CD4-positive, alpha-beta memory T cell (primary cell): ENCODE measurements around the gene SLC44A5. TPM values are rescaled to one million over a fixed set of nuclear protein-coding genes. Genes with fewer than 3 reads are reported as not detected.

Source experiments
- CTCF ChIA-PET: fragments of 350-600 bp; sonication (Branson Sonifier 250); formaldehyde crosslinking; loops from one replicate; lab custom pipeline; 2021; ENCODE audit warnings: inconsistent platforms; ENCODE audit not compliant: partially characterized antibody; lab: Charles Lee
- POLR2A ChIA-PET: fragments of 350-600 bp; sonication (Branson Sonifier 250); formaldehyde crosslinking; loops from one replicate; lab custom pipeline; 2021; ENCODE audit not compliant: partially characterized antibody; lab: Charles Lee
- DNase-seq, 5 donors: peaks; one replicate each; pipeline versions ENCODE4 v3.0.0 to v3.0.0-alpha.2; 2020 to 2022; ENCODE audit warnings: mixed read lengths in 1 of 5
- H3K27ac ChIP-seq: one replicate; pipeline ENCODE4 v1.7.0; 2013; ENCODE audit warnings: low read depth, low read length
- H3K27me3 ChIP-seq: 2 replicates; pipeline ENCODE4 v1.7.0; 2013; ENCODE audit warnings: mild to moderate bottlenecking, low read length, moderate library complexity; ENCODE audit not compliant: insufficient read depth
- H3K36me3 ChIP-seq: 2 replicates; pipeline ENCODE4 v1.7.0; 2013; ENCODE audit warnings: mild to moderate bottlenecking, low read length, moderate library complexity; ENCODE audit not compliant: insufficient read depth
- H3K4me1 ChIP-seq: 2 replicates; pipeline ENCODE4 v1.7.0; 2013; ENCODE audit warnings: mild to moderate bottlenecking, low read length, moderate library complexity; ENCODE audit not compliant: insufficient read depth
- H3K4me3 ChIP-seq, 2 donors: one replicate each; pipeline ENCODE4 v1.7.0; 2013; ENCODE audit warnings: low read length in 2 of 2, mild to moderate bottlenecking in 1 of 2
- H3K9me3 ChIP-seq, 2 donors: one replicate each; pipeline ENCODE4 v1.7.0; 2013; ENCODE audit warnings: low read length in 2 of 2, control low read depth in 1 of 2; ENCODE audit not compliant: control insufficient read depth in 1 of 2
- H3K27ac Mint-ChIP-seq, 7 donors: one replicate each; pipeline ENCODE4 v1.8.0; 2020 to 2021; ENCODE audit warnings: mixed read lengths in 7 of 7, mild to moderate bottlenecking in 6 of 7, inconsistent platforms in 3 of 7, moderate library complexity in 3 of 7
- H3K27me3 Mint-ChIP-seq, 2 donors: one replicate each; pipeline ENCODE4 v1.8.0; 2020 to 2021; ENCODE audit warnings: mixed read lengths in 2 of 2
- H3K36me3 Mint-ChIP-seq, 2 donors: one replicate each; pipeline ENCODE4 v1.8.0; 2020 to 2021; ENCODE audit warnings: mixed read lengths in 2 of 2, inconsistent platforms in 1 of 2, mild to moderate bottlenecking in 1 of 2
- H3K4me1 Mint-ChIP-seq, 4 donors: one replicate each; pipeline ENCODE4 v1.8.0; 2020 to 2021; ENCODE audit warnings: mixed read lengths in 4 of 4, mild to moderate bottlenecking in 1 of 4
- H3K4me3 Mint-ChIP-seq, 8 donors: one replicate each; pipeline ENCODE4 v1.8.0; 2020 to 2021; ENCODE audit warnings: mixed read lengths in 8 of 8, mild to moderate bottlenecking in 7 of 8, moderate library complexity in 6 of 8, inconsistent platforms in 3 of 8
- H3K9me3 Mint-ChIP-seq, 8 donors: one replicate each; pipeline ENCODE4 v1.8.0; 2020 to 2021; ENCODE audit warnings: mixed read lengths in 8 of 8, mild to moderate bottlenecking in 5 of 8, inconsistent platforms in 3 of 8, moderate library complexity in 1 of 8
- intact Hi-C: fragments of 100-400 bp; cut with micrococcal nuclease; formaldehyde crosslinking; loops from one replicate; pipeline ENCODE4 v1.15.1; 2023
- polyA plus RNA-seq, 2 donors: library from polyadenylated mRNA; unstranded; fragments of 300-500 nt; fragmentation: Illumina TruSeq; gene quantifications; one replicate each; pipeline ENCODE4 v1.2.3, GENCODE V29; 2021
- total RNA-seq, 2 experiments: library from RNA; stranded (reverse); gene quantifications; one replicate each; pipeline ENCODE4 v1.2.3, GENCODE V29; 2021

The SLC44A5 gene
- total and polyA plus RNA-seq, 4 experiments from 2014 or later, result 1.0 to 3.3 (median 3.0) TPM; not detected in 1

DNA sequence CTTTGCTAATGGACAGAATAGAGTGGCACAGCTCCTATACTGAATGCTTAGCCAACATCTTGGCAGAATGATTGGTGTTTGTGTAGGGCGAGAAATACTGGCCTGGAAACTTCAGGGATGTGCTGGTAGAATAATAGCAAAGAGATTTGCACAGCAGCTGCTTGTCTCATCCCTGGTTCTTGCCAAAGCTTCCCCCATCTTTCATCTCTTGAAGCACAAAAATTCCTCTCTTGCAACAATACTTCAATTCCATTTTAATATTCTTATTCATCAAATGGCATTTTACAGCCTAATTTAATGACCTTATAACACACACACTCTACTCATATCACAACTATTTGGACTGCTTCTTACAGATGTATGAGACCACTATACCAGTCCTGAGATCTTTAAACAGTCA lies 439.0 kb downstream of the SLC44A5 start:
- DNase-seq, result no peak
- H3K9me3 ChIP-seq, result no peaks in the 10 kb centered on the region
- no peaks in the 10 kb centered on the region for H3K27me3 ChIP-seq
- ChIA-PET POLR2A (no interaction called here), CTCF (no interaction called here)
- no peaks in the 10 kb centered on the region for H3K36me3 Mint-ChIP-seq
- no peak overlapping the region for H3K27ac ChIP-seq
- H3K4me3 Mint-ChIP-seq, result no peak overlapping the region
- H3K27ac Mint-ChIP-seq, result no peak overlapping the region
- no peaks in the 10 kb centered on the region for H3K27me3 Mint-ChIP-seq
- H3K9me3 Mint-ChIP-seq, result peaks cover 0 to 14% (median 3%) of the 10 kb centered on the region in 8 donors
- no peaks in the 10 kb centered on the region for H3K4me1 ChIP-seq
- H3K4me1 Mint-ChIP-seq, result no peaks in the 10 kb centered on the region
- H3K4me3 ChIP-seq, result no peak overlapping the region
- intact Hi-C loops, result no loop called here
- H3K36me3 ChIP-seq, result no peaks in the 10 kb centered on the region

DNA sequence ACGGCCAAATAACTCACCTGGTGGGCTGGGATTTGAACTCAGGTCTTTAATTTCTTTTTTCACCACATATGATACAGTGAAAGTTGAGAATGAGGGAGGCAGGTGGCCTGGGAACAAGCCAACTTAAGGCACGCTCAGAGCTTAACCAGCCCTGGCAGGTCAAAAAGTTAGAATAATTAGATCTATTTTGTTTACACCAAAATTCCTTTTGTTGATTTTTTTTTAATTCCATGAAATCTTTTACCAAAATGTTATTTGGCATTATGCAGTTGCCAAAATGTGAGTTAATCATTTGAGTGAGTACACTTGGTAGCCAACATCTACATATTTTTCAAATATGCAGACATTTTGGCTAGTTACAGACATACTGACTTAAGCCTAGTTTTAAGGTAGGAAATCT lies 439.9 kb downstream of the SLC44A5 start:
- CTCF ChIA-PET, result no interaction called here
- no peaks in the 10 kb centered on the region for H3K4me1 Mint-ChIP-seq
- H3K27me3 ChIP-seq, result no peaks in the 10 kb centered on the region

DNA sequence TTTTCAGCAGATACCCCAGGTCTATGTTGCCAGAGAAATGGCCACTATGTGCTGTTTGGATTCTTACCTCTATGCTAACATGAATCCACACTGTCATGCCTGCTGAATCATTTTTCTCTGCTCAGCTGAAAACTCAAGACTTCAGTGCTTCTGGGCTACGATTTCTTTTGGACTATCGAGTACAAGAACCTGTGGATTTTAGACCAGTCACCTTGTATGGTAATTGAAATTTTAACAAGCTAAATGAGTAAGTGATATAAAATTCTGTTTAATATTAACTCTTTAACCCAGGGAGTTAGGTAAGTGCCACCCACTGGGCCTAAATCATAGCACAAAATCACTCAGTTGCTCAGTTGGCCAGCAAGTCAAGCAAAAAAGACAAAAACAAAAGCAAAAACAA lies 440.9 kb downstream of the SLC44A5 start:
- Mint-ChIP-seq H3K27ac (no peak overlapping the region), H3K9me3 (peaks cover 0 to 15% (median 0%) of the 10 kb centered on the region in 8 donors), H3K36me3 (no peaks in the 10 kb centered on the region), H3K27me3 (no peaks in the 10 kb centered on the region), H3K4me1 (no peaks in the 10 kb centered on the region), H3K4me3 (no peak overlapping the region)
- ChIA-PET CTCF (no interaction called here), POLR2A (no interaction called here)
- no peak overlapping the region for H3K27ac ChIP-seq
- no peak for DNase-seq
- intact Hi-C loops, result no loop called here
- H3K36me3 ChIP-seq, result no peaks in the 10 kb centered on the region
- H3K27me3 ChIP-seq, result no peaks in the 10 kb centered on the region
- no peak overlapping the region for H3K4me3 ChIP-seq
- no peaks in the 10 kb centered on the region for H3K4me1 ChIP-seq
- no peaks in the 10 kb centered on the region for H3K9me3 ChIP-seq

More for the DNA sequence above, 439.9 kb downstream of the SLC44A5 start:
- peaks cover 0 to 14% (median under 1%) of the 10 kb centered on the region in 8 donors for H3K9me3 Mint-ChIP-seq
- no peak overlapping the region for H3K27ac ChIP-seq
- H3K4me1 ChIP-seq, result no peaks in the 10 kb centered on the region
- no peak overlapping the region for H3K4me3 ChIP-seq
- H3K36me3 ChIP-seq, result no peaks in the 10 kb centered on the region
- H3K27ac Mint-ChIP-seq, result no peak overlapping the region
- no peak for DNase-seq
- H3K36me3 Mint-ChIP-seq, result no peaks in the 10 kb centered on the region
- no peaks in the 10 kb centered on the region for H3K27me3 Mint-ChIP-seq
- POLR2A ChIA-PET, result no interaction called here
- no peak overlapping the region for H3K4me3 Mint-ChIP-seq
- H3K9me3 ChIP-seq, result no peaks in the 10 kb centered on the region
- intact Hi-C loops, result no loop called here

DNA sequence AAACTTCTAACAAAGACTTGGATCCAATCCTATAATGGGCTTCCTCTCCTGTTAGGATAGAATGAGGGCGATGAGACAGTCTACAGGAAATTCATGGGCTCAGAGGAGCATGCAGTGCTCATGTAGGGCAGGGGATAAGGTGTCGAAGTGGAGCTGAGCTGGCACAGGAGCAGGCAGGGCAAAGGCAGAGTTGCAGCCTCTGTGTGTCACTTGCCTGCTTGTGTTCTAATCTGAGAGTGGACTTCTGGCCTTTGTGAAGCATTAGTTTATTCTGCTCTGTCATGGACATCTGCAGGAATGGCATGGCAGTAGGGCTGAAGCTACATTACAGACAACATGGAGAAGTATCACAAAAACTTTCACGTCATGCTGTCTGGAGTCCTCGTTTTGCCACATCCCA lies 444.1 kb downstream of the SLC44A5 start:
- no peaks in the 10 kb centered on the region for H3K4me1 ChIP-seq
- intact Hi-C loops, result no loop called here
- H3K27ac ChIP-seq, result no peak overlapping the region
- Mint-ChIP-seq H3K4me3 (no peak overlapping the region), H3K27ac (no peak overlapping the region), H3K36me3 (no peaks in the 10 kb centered on the region), H3K27me3 (no peaks in the 10 kb centered on the region), H3K9me3 (peaks cover 0 to 16% (median under 1%) of the 10 kb centered on the region in 8 donors), H3K4me1 (no peaks in the 10 kb centered on the region)
- no peak for DNase-seq
- H3K4me3 ChIP-seq, result no peak overlapping the region
- no peaks in the 10 kb centered on the region for H3K9me3 ChIP-seq
- POLR2A ChIA-PET, result no interaction called here
- H3K27me3 ChIP-seq, result no peaks in the 10 kb centered on the region
- CTCF ChIA-PET, result no interaction called here
- H3K36me3 ChIP-seq, result no peaks in the 10 kb centered on the region

DNA sequence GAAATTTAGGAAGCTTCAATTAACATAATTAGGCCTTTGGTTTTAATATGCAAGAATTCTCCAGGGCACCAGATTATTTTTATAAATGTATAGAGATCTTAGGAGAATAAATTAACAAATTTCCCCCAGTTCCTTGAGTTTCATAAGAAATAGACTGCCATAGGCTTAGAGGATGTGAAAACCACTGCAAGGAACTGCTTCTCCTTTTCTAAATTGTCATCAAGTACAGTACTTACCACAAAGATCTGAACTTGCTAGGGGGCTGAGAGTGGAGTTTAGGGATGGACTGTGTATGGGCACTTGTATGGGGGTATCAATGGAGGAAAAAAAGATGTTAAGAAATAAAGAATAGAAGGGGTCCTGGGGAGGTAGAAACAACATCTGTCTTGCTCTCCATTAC lies 445.6 kb downstream of the SLC44A5 start:
- no peak overlapping the region for H3K27ac Mint-ChIP-seq
- Histone ChIP-seq H3K9me3 (no peaks in the 10 kb centered on the region), H3K4me3 (no peak overlapping the region), H3K27ac (no peak overlapping the region), H3K36me3 (no peaks in the 10 kb centered on the region), H3K27me3 (no peaks in the 10 kb centered on the region), H3K4me1 (no peaks in the 10 kb centered on the region)
- no peaks in the 10 kb centered on the region for H3K36me3 Mint-ChIP-seq
- no peak for DNase-seq
- intact Hi-C loops, result no loop called here
- ChIA-PET CTCF (no interaction called here), POLR2A (no interaction called here)
- H3K9me3 Mint-ChIP-seq, result peaks cover 0 to 16% (median under 1%) of the 10 kb centered on the region in 8 donors
- no peaks in the 10 kb centered on the region for H3K4me1 Mint-ChIP-seq
- no peaks in the 10 kb centered on the region for H3K27me3 Mint-ChIP-seq
- H3K4me3 Mint-ChIP-seq, result no peak overlapping the region

DNA sequence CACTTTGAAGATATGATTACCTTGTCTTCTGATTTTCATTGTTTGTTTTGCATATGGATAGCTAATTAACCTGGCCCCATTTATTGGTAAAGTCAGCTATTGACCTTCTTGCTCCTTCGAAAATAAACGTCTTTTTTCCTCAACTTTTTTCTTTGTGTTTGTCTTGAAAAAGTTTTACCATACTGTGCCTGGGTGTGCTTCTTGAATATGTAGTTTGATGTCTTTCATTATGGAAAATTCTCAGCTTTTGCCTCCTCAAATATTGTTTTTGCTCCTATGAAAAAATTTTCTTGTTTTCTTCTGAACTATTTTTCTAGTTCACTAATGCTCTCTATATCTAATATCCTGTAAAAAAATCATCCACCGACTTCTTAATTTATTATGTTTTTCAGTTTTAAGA lies 451.8 kb downstream of the SLC44A5 start:
- no peaks in the 10 kb centered on the region for H3K36me3 Mint-ChIP-seq
- intact Hi-C loops, result no loop called here
- Histone ChIP-seq H3K36me3 (no peaks in the 10 kb centered on the region), H3K9me3 (no peaks in the 10 kb centered on the region), H3K27me3 (no peaks in the 10 kb centered on the region), H3K4me3 (no peak overlapping the region), H3K4me1 (no peaks in the 10 kb centered on the region), H3K27ac (no peak overlapping the region)
- H3K27me3 Mint-ChIP-seq, result no peaks in the 10 kb centered on the region
- H3K9me3 Mint-ChIP-seq, result peaks cover 0 to 6% (median 1%) of the 10 kb centered on the region in 8 donors
- no peak overlapping the region for H3K4me3 Mint-ChIP-seq
- no peaks in the 10 kb centered on the region for H3K4me1 Mint-ChIP-seq
- CTCF ChIA-PET, result no interaction called here
- no peak overlapping the region for H3K27ac Mint-ChIP-seq
- POLR2A ChIA-PET, result no interaction called here
- DNase-seq, result no peak

Other genes with a start within 250 kb of the SLC44A5 start
- gene ACADM, start 113.6 kb upstream of the SLC44A5 start, total RNA-seq, result 10 to 100 TPM; 31.9 to 33.4 TPM
- gene ACADM, start 113.6 kb upstream of the SLC44A5 start, polyA plus RNA-seq, result 10 to 100 TPM; 49.8 to 67.2 TPM
- gene RABGGTB, start 175.1 kb upstream of the SLC44A5 start, total RNA-seq, result 10 to 100 TPM; 94.4 to 97.8 TPM
- 10 to 100 TPM in 1 of 2 donors, 1 to 10 TPM in 1; 9.1 to 13.6 TPM for gene RABGGTB, start 175.1 kb upstream of the SLC44A5 start, polyA plus RNA-seq
- gene MSH4, start 185.8 kb upstream of the SLC44A5 start, total RNA-seq, result under 1 TPM; 0.80 to 0.87 TPM
- not detected for gene MSH4, start 185.8 kb upstream of the SLC44A5 start, polyA plus RNA-seq